PFSK-1 (cell line): ENCODE measurements around the gene BDH1.

Source experiments
- FOXP2 ChIP-seq: optimal IDR thresholded peaks from 2 replicates; pipeline ENCODE3; 2011; ENCODE audit warnings: borderline replicate concordance, control low read depth, inconsistent platforms; ENCODE audit not compliant: insufficient read depth; ENCODE audit errors: extremely low read length, extremely low read depth
- POLR2AphosphoS5 ChIP-seq: IDR thresholded peaks from 2 replicates; pipeline ENCODE4 v1.6.1; 2012; ENCODE audit warnings: low read depth, mild to moderate bottlenecking, control low read depth, low read length, moderate library complexity
- SIN3A ChIP-seq: IDR thresholded peaks from 2 replicates; pipeline ENCODE4 v1.6.1; 2012; ENCODE audit warnings: mild to moderate bottlenecking, low read length, moderate library complexity, borderline replicate concordance; ENCODE audit not compliant: insufficient read depth
- TAF1 ChIP-seq: IDR thresholded peaks from 2 replicates; pipeline ENCODE4 v1.6.1; 2012; ENCODE audit warnings: low read length, control low read depth, borderline replicate concordance; ENCODE audit not compliant: insufficient read depth
- TF ChIP-seq, protein P1 (sequence below), 2 experiments: IDR thresholded peaks; 2 replicates each; pipeline versions ENCODE4 v1.6.1 to v1.8.0; 2011 to 2012; ENCODE audit warnings: low read depth in 2 of 2, low read length in 2 of 2, control low read depth in 1 of 2, inconsistent platforms in 1 of 2, mild to moderate bottlenecking in 1 of 2, moderate library complexity in 1 of 2; ENCODE audit not compliant: insufficient read depth in 1 of 2

The BDH1 gene

GRCh38 chr3:197495059-197495455, 60.7 kb downstream of the BDH1 start:
- TF ChIP-seq POLR2AphosphoS5 (no peak), FOXP2 (no peak), SIN3A (no peak), TAF1 (no peak)
- TF ChIP-seq, protein P1, sequence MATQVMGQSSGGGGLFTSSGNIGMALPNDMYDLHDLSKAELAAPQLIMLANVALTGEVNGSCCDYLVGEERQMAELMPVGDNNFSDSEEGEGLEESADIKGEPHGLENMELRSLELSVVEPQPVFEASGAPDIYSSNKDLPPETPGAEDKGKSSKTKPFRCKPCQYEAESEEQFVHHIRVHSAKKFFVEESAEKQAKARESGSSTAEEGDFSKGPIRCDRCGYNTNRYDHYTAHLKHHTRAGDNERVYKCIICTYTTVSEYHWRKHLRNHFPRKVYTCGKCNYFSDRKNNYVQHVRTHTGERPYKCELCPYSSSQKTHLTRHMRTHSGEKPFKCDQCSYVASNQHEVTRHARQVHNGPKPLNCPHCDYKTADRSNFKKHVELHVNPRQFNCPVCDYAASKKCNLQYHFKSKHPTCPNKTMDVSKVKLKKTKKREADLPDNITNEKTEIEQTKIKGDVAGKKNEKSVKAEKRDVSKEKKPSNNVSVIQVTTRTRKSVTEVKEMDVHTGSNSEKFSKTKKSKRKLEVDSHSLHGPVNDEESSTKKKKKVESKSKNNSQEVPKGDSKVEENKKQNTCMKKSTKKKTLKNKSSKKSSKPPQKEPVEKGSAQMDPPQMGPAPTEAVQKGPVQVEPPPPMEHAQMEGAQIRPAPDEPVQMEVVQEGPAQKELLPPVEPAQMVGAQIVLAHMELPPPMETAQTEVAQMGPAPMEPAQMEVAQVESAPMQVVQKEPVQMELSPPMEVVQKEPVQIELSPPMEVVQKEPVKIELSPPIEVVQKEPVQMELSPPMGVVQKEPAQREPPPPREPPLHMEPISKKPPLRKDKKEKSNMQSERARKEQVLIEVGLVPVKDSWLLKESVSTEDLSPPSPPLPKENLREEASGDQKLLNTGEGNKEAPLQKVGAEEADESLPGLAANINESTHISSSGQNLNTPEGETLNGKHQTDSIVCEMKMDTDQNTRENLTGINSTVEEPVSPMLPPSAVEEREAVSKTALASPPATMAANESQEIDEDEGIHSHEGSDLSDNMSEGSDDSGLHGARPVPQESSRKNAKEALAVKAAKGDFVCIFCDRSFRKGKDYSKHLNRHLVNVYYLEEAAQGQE (IDR thresholded peaks at IDR 0.05; ENCODE audit: insufficient read depth in 1 of 2, low read depth in 2 of 2, low read length in 2 of 2) = no peak

GRCh38 chr3:197494366-197495058, 61.3 kb downstream of the BDH1 start:
- TF ChIP-seq TAF1 = no peak
- no peak for TF ChIP-seq SIN3A
- TF ChIP-seq, protein P1 (IDR thresholded peaks at IDR 0.05; ENCODE audit: insufficient read depth in 1 of 2, low read depth in 2 of 2, low read length in 2 of 2) = no peak
- no peak for TF ChIP-seq POLR2AphosphoS5
- TF ChIP-seq FOXP2 = no peak

DNA sequence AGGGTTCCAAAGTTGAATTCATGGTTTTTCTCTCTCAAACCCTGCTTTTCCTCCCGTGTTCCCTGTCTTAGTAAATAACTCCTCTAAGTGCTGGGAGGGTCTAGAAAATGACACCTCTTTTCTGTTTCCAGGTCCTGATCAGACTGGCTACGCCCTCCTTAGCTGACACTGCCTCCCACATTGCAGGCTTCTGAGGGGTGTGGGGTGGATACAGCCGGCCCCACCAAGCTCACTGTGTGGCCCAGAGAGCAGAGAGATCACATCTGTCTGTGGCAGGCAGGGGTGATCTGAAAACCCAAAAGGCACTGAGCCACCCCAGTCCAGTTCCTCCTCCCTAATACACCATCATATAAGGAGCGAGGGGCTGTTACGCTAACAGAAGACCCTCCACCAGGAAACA, 62.7 kb downstream of the BDH1 start:
- no peak for TF ChIP-seq FOXP2
- no peak for TF ChIP-seq POLR2AphosphoS5
- TF ChIP-seq TAF1 = no peak
- TF ChIP-seq SIN3A = no peak
- TF ChIP-seq, protein P1 (IDR thresholded peaks at IDR 0.05; ENCODE audit: insufficient read depth in 1 of 2, low read depth in 2 of 2, low read length in 2 of 2) = no peak

DNA sequence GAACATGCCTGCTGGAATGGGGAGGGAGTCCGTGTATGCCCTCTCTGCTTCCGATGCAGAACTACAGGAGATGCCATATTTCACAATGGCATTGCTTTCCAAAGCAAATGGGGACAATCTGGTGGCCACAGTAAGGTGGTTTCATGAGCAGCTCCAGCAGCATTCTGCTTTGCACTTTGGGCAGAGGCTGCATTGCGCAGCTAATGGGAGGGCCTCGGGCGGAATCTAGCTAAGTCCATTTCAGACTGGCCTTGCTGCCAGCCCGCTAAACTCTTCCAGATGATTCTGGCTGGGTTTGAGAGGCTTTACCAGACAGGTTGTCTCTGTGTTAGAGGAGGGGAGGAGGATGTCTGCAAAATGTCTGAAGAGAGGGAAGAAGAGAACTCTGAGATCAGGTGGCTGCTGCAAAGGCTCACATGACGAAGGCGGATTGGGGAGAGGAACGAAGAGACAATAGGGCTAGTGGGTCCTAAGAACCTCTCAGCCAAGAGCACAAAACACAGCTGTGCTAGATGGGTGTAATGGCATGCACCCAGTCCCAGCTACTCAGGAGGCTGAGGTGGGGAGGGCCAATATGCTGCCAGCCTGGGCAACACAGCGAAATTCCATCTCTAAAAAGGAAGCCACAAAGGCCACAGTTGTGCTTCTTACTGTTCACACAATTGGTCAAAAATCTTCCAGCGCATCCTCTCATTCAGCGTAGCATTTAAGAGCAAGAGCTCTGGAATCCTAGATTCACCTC, 63.7 kb downstream of the BDH1 start:
- TF ChIP-seq TAF1 (no peak), SIN3A (no peak), POLR2AphosphoS5 (no peak), FOXP2 (no peak)
- TF ChIP-seq, protein P1 (IDR thresholded peaks at IDR 0.05; ENCODE audit: insufficient read depth in 1 of 2, low read depth in 2 of 2, low read length in 2 of 2) = no peak
